Measurements from ENCODE around the gene HDAC11.

The HDAC11 gene

GRCh38 chr3:13528217-13528867 lies 48.2 kb downstream of the HDAC11 start:
- DNase-seq, result no peak

GRCh38 chr3:13529196-13530112 lies 49.3 kb downstream of the HDAC11 start:
- DNase-seq, result no peak

DNA sequence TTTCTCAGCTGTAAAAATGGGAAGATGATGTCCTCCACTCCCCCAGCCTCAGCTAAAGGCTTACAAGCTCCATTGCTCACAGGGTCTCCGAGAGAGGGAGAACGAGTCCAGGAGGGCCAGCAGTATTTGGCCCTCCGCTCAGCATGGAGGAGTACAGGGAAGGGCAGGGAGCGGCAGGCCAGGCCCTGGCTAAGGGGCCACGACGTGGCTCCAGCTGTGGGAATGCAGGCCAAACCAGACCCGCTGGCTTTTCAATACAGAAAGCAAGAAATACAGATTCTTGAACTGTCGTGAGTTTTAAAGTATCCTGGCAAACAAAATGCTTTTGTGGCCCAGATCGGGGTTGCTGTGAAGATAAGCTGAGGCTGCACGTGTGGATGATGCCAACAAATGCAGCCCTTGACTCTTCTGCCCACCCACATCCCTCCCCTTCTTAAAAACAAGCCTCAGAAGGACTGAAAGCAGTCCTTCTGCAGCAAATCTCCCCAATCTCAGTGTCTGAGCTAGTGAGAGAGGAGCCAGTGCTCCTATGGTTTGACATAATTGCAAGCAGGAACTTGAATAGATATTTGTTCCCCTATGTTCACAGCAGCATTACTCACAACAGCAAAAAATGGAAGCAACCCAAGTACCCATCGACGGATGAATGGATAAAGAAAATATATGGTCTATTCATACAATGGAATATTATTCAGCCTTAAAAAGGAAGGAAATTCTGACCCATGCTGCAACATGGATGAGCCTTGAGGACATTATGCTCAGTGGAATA lies 50.3 kb downstream of the HDAC11 start:
- no peak for DNase-seq

DNA sequence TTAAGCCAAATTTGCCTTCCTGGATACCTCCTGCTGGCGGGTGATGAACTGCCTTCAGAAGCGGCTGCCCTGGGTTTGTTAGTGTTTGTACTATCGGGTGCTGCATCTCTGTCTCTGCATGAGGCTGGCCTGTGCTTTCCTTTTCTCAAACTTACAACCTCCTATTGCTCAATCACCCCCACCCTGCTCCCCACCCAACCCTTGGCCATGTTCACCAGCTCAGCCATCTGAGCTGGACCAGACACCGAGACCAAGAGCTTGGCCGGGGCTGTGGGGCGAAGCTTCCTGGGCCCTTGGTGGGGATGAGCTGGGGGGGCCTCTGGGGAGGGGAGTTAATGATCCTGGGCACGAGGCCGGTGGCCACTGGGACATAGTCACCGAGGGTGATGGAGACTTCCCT lies 52.0 kb downstream of the HDAC11 start:
- no peak for DNase-seq

DNA sequence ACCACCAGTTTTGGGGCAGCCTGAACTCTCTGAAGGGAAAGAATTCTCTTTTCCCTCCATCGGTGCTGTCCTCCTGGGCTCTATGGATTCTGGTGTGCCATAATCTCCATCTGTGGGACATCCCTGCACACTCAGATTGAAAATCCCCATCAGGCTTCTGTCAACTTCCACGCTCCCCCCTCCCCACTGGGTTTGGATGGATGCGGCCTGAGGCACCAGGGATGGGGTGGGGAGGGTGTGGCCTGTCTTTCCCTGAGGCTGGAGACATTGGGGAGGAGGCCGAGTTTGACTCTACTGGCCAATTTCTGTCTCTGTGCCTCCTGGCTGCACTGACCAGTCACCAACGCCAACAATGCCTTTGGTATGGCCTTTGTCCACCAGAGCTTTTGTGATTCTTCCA lies 52.5 kb downstream of the HDAC11 start:
- no peak for DNase-seq

GRCh38 chr3:13533885-13534301 lies 53.8 kb downstream of the HDAC11 start:
- DNase-seq, result no peak

GRCh38 chr3:13535526-13535875 lies 55.4 kb downstream of the HDAC11 start:
- no peak for DNase-seq

DNA sequence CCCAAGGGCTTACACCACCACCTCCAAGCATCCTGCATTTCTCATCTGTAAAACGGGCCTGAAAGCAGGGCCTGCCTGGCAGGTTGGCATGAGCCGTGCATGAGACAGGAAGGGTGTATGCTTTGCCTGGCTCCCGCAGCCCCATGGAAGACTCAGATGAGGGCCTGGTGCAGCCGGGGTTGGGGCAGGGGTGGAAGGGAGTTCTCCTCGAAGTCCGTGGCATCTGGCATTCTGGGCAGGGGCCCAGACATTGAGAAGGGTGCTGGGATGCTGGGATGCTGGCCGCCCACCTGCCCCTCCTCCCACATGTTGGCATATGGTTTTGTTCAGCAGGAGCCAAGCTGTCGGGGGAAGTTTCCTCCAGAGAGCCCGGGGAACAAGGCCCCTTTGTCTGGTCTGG lies 55.8 kb downstream of the HDAC11 start:
- no peak for DNase-seq

- no peak for DNase-seq
Observed at GRCh38 chr3:13536432-13536831, 56.3 kb downstream of the HDAC11 start.

DNA sequence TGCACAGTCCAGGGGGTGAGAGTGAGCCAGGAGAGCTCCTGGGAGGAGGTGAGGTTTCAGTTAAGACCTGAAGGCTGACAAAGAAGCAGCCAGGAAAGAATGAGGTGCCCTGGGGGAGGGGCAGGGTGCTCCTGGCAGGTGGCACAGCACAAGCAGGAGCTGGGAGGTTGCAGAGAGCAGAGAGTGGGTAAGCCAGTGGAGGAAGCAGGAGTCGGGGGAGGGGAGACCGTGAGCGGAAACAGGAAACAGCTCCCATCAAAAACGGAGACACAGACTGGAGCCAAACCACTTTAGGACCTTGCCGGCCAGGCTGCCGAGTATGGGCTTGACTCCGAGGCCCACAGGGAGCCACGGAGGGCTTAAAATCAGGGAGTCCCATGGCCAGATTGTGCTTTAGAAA lies 56.7 kb downstream of the HDAC11 start:
- no peak for DNase-seq

GRCh38 chr3:13537244-13537908 lies 57.3 kb downstream of the HDAC11 start:
- DNase-seq, result no peak

DNA sequence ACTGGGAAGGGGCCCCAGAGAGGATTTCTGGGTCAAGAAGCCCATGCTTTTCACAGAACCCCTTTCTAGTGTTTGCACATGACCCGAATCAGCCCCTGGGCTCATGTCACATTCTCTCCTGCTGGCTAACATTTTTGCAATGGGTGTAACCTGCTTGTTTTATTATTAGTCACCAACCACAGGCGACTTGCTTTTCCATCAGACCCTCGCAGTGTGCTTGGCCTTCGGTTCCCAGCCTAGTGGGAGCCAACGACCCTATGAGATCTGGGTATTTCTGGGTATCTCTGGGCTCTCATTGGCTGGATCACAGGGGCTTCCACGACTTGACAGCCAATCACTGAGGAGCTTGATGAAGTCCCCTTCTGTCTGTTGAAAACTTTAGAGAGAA lies 57.8 kb downstream of the HDAC11 start:
- DNase-seq, result no peak

- DNase-seq, result no peak
Observed at GRCh38 chr3:13538520-13539291, 58.6 kb downstream of the HDAC11 start.

DNA sequence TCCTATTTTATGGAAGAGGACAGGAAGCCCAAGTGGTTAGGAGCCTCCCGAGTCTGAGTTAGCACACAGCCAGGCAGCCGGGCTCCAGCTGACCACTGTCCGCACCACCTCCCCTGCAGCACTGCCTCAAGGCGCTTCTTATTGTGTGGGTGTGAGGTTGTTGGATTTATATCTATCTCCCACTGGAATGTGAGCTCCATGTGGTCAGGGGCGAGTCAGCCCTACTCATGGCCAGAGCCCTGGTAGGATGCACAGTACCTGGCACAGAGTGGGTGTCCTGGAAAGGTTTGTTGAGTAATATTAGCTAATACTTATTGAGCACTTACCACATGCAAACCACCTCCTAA lies 59.2 kb downstream of the HDAC11 start:
- DNase-seq, result no peak

- DNase-seq, result no peak
Observed at GRCh38 chr3:13539671-13540070, 59.6 kb downstream of the HDAC11 start.

GRCh38 chr3:13540297-13540995 lies 60.3 kb downstream of the HDAC11 start:
- no peak for DNase-seq

DNA sequence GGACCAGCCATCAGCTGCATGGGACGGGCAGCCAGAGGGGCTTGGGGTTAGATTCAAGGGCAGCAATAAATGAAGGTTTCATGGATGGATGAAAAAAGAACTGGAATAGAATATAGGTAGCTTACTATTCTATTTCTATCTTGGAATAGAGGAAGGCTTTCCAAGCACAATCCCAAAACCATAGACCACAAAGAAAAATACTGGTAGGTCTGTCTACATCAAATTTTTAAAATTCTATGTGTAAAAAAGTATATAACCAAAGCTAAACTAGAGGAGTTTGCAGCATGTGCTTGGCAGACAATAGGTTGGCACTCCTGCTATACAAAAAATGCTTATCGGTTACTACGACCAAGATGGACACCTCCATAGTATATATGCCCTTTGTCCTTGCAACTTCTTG lies 61.6 kb downstream of the HDAC11 start:
- no peak for DNase-seq

- DNase-seq, result no peak
Observed at GRCh38 chr3:13542142-13542541, 62.0 kb downstream of the HDAC11 start.

GRCh38 chr3:13543253-13543652 lies 63.1 kb downstream of the HDAC11 start:
- DNase-seq, result no peak

GRCh38 chr3:13544293-13544831 lies 64.3 kb downstream of the HDAC11 start:
- DNase-seq, result peak; percentile 24

DNA sequence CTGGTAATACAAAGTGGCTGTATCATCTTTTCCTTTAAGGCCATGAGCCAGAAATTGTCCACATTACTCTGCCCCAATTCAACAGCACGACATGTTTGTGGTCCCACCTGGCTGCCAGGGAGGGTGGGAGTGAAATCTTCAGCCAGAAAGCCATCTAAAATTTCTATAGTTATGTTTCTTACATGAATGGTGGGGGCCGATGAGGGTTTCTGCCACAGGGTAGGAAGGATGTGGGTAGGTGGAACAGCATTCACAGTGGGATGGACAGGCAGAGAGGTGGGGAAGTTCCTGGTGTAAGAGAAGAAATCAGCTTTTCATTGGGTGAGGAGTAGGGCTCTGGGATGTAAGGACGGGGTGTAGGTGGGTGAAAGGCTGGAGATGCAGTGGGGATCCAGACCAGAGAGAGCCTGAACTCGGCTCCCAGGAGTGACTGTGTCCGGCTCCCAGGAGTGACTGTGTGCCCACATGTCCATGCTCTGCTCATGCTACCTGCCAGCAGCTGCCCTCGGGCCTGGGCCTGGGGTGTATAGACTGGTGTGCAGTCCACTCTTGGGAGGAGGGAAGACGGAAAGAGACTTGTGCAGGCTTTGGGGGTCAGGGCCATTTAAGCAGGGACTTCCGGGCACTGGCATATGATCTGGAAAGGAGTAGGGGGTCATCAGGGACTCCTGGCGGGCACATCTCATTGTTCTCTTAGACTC lies 65.0 kb downstream of the HDAC11 start:
- no peak for DNase-seq
